ENCODE measurements around the gene ZNF778. TPM values are rescaled to one million over a fixed set of nuclear protein-coding genes. Genes with fewer than 3 reads are reported as not detected.
A peak's percentile ranks its signal among the peaks of the same experiment; 100 is the strongest.

The ZNF778 gene
- total and polyA plus RNA-seq, 2 of the 13 experiments (the other 11 are each of a cell fraction or from before 2014, with no cell fraction given): 3.8 to 7.2 TPM

DNA sequence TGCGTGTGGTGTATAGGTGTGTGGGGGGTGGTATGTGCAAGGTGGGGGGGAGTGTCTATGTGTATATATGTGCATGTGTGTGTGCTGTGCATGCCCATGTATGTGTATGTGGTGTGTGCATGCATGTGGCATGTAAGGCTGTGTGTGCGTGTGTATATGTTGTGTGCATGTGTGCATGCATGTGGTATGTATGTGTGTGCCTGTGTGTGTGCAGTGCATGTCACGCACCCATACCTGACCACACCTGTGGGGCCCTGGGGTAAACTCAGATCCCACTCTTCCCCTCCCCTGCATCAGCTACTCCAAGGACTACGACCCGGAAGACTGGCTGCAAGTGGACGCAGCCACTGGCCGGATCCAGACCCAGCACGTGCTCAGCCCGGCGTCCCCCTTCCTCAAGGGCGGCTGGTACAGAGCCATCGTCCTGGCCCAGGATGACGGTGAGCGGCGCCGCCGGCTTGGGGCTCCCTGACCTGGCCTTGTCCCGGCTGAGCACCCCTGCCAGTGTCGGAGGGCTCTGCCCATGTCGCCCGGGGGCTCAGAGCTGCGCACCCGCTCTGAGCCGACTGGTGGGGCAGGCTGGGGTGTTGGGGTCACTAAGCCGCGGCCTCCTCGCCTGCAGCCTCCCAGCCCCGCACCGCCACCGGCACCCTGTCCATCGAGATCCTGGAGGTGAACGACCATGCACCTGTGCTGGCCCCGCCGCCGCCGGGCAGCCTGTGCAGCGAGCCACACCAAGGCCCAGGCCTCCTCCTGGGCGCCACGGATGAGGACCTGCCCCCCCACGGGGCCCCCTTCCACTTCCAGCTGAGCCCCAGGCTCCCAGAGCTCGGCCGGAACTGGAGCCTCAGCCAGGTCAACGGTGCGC, 26.2 kb upstream of the ZNF778 start (continued):
- TF ChIP-seq, protein P1, sequence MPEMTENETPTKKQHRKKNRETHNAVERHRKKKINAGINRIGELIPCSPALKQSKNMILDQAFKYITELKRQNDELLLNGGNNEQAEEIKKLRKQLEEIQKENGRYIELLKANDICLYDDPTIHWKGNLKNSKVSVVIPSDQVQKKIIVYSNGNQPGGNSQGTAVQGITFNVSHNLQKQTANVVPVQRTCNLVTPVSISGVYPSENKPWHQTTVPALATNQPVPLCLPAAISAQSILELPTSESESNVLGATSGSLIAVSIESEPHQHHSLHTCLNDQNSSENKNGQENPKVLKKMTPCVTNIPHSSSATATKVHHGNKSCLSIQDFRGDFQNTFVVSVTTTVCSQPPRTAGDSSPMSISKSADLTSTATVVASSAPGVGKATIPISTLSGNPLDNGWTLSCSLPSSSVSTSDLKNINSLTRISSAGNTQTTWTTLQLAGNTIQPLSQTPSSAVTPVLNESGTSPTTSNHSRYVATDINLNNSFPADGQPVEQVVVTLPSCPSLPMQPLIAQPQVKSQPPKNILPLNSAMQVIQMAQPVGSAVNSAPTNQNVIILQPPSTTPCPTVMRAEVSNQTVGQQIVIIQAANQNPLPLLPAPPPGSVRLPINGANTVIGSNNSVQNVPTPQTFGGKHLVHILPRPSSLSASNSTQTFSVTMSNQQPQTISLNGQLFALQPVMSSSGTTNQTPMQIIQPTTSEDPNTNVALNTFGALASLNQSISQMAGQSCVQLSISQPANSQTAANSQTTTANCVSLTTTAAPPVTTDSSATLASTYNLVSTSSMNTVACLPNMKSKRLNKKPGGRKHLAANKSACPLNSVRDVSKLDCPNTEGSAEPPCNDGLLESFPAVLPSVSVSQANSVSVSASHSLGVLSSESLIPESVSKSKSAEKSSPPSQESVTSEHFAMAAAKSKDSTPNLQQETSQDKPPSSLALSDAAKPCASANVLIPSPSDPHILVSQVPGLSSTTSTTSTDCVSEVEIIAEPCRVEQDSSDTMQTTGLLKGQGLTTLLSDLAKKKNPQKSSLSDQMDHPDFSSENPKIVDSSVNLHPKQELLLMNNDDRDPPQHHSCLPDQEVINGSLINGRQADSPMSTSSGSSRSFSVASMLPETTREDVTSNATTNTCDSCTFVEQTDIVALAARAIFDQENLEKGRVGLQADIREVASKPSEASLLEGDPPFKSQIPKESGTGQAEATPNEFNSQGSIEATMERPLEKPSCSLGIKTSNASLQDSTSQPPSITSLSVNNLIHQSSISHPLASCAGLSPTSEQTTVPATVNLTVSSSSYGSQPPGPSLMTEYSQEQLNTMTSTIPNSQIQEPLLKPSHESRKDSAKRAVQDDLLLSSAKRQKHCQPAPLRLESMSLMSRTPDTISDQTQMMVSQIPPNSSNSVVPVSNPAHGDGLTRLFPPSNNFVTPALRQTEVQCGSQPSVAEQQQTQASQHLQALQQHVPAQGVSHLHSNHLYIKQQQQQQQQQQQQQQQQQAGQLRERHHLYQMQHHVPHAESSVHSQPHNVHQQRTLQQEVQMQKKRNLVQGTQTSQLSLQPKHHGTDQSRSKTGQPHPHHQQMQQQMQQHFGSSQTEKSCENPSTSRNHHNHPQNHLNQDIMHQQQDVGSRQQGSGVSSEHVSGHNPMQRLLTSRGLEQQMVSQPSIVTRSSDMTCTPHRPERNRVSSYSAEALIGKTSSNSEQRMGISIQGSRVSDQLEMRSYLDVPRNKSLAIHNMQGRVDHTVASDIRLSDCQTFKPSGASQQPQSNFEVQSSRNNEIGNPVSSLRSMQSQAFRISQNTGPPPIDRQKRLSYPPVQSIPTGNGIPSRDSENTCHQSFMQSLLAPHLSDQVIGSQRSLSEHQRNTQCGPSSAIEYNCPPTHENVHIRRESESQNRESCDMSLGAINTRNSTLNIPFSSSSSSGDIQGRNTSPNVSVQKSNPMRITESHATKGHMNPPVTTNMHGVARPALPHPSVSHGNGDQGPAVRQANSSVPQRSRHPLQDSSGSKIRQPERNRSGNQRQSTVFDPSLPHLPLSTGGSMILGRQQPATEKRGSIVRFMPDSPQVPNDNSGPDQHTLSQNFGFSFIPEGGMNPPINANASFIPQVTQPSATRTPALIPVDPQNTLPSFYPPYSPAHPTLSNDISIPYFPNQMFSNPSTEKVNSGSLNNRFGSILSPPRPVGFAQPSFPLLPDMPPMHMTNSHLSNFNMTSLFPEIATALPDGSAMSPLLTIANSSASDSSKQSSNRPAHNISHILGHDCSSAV (CRISPR knock-in tag; IDR thresholded peaks at IDR 0.05; ENCODE audit: borderline replicate concordance): no peak
- TF ChIP-seq ZNF253 (CRISPR knock-in tag; IDR thresholded peaks at IDR 0.05; ENCODE audit: borderline replicate concordance) (no peak), ZNF17 (CRISPR knock-in tag; IDR thresholded peaks at IDR 0.05) (no peak), ZNF180 (CRISPR knock-in tag; IDR thresholded peaks at IDR 0.05; ENCODE audit: borderline replicate concordance, low read depth) (0 out of 2 replicates have a peak, but pooled peaks have one; percentile 58), AGO1 (IDR thresholded peaks at IDR 0.05; ENCODE audit: low read depth, low read length, poor library complexity, severe bottlenecking) (no peak), KAT7 (CRISPR knock-in tag; IDR thresholded peaks at IDR 0.05; ENCODE audit: borderline replicate concordance) (0 out of 2 replicates have a peak, but pooled peaks have one; percentile 23), HNF4G (IDR thresholded peaks at IDR 0.05; ENCODE audit: borderline replicate concordance, low read depth, low read length) (no peak), HNF4G (CRISPR knock-in tag; IDR thresholded peaks at IDR 0.05; ENCODE audit: borderline replicate concordance, low read depth) (no peak), ZNF232 (CRISPR knock-in tag; IDR thresholded peaks at IDR 0.05; ENCODE audit: borderline replicate concordance) (peak; percentile 32; the same call in 1 of the 2 replicates), TP53 (CRISPR knock-in tag; conservative IDR thresholded peaks at IDR 0.05) (no peak), JDP2 (CRISPR knock-in tag; IDR thresholded peaks at IDR 0.05; ENCODE audit: borderline replicate concordance) (no peak), CBFB (CRISPR knock-in tag; IDR thresholded peaks at IDR 0.05) (0 out of 2 replicates have a peak, but pooled peaks have one; percentile 53), CCDC6 (CRISPR knock-in tag; IDR thresholded peaks at IDR 0.05) (peak; percentile 65; the same call in 1 of the 2 replicates), TEAD3 (CRISPR knock-in tag; optimal IDR thresholded peaks at IDR 0.05; ENCODE audit: borderline replicate concordance) (peak; percentile 17)
- TF ChIP-seq, protein P2, sequence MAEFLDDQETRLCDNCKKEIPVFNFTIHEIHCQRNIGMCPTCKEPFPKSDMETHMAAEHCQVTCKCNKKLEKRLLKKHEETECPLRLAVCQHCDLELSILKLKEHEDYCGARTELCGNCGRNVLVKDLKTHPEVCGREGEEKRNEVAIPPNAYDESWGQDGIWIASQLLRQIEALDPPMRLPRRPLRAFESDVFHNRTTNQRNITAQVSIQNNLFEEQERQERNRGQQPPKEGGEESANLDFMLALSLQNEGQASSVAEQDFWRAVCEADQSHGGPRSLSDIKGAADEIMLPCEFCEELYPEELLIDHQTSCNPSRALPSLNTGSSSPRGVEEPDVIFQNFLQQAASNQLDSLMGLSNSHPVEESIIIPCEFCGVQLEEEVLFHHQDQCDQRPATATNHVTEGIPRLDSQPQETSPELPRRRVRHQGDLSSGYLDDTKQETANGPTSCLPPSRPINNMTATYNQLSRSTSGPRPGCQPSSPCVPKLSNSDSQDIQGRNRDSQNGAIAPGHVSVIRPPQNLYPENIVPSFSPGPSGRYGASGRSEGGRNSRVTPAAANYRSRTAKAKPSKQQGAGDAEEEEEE (CRISPR knock-in tag; IDR thresholded peaks at IDR 0.05; ENCODE audit: borderline replicate concordance): no peak
- TF ChIP-seq, protein P3, sequence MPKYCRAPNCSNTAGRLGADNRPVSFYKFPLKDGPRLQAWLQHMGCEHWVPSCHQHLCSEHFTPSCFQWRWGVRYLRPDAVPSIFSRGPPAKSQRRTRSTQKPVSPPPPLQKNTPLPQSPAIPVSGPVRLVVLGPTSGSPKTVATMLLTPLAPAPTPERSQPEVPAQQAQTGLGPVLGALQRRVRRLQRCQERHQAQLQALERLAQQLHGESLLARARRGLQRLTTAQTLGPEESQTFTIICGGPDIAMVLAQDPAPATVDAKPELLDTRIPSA (CRISPR knock-in tag; IDR thresholded peaks at IDR 0.05; ENCODE audit: borderline replicate concordance): no peak; the same call in 1 of the 2 replicates

Data from HepG2 (cell line).